HG02759 (cell line): ENCODE results near the gene CFAP99.
"Not testable (repeated sequence)": the region's sequence is repeated elsewhere in the genome, so short reads cannot be mapped to it uniquely, and the experiment has no call there.

Source experiments
- ATAC-seq: cut with Tn5 transposase; IDR thresholded peaks from one replicate; pipeline ENCODE4 v1.9.1; 2021; ENCODE audit warnings: mild to moderate bottlenecking, moderate library complexity; ENCODE audit not compliant: unreplicated experiment

CFAP99 gene

GRCh38 chr4:2465032-2465431 is 46.3 kb downstream of the CFAP99 start:
- no peak for ATAC-seq

DNA sequence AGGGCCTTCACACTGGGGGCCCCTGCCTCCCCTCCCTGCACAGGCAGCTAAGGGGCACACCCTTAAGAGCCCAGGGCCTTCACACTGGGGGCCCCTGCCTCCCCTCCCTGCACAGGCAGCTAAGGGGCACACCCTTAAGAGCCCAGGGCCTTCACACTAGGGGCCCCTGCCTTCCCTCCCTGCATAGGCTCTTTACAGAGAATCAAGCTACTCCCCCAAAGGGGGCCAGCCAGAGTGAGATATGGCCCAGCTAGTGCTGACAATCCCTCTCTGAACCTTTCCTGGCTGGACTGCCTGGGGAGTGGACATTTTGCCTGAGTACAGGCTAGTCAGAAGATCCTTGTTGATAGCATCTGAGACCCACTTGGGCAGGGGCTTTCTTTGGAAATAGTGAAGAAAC is 46.8 kb downstream of the CFAP99 start:
- not testable (repeated sequence) for ATAC-seq

DNA sequence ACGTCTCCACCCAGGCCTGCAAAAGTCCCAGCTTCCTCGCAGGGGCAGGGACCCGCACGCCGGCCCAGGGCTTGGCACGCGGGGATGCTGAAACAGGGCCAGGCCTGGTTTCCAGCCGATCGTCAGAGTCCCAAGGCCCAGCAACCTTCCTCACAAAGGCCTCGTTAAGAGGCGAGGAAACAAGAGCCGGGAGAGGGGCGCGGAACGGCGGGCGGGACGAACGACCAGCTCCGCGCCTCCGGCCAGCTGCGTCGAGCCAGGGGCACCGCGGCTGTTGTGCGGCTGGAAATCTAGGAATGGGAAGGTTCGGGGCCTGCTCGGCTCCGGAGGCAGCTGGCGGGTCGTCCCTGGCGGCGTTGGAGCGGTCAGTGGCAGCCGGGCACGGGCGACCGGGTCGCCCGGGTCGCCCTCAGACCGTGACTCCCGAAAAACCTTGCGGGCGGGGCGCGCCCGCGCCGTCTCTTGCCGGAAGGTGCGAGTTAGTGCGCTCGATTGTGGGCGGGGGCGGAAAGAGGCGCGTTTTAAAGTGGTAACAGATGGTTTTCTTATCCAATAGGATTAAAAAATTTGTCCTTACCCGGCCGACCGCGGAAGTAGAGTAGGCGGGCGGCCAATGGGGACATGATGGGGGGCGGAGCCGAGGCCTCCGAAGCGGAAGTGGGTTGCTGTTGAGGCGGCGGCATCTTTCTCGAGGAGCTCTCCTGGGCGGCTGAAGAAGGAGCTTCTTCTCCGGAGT is 49.9 kb downstream of the CFAP99 start, which contains the start of gene RNF4:
RNF4 (plus strand) TSS at position 651 of the 736 bp plus-strand sequence. CDS start 21,388 bp downstream, outside the sequence.
- ATAC-seq, result peak; percentile 79

DNA sequence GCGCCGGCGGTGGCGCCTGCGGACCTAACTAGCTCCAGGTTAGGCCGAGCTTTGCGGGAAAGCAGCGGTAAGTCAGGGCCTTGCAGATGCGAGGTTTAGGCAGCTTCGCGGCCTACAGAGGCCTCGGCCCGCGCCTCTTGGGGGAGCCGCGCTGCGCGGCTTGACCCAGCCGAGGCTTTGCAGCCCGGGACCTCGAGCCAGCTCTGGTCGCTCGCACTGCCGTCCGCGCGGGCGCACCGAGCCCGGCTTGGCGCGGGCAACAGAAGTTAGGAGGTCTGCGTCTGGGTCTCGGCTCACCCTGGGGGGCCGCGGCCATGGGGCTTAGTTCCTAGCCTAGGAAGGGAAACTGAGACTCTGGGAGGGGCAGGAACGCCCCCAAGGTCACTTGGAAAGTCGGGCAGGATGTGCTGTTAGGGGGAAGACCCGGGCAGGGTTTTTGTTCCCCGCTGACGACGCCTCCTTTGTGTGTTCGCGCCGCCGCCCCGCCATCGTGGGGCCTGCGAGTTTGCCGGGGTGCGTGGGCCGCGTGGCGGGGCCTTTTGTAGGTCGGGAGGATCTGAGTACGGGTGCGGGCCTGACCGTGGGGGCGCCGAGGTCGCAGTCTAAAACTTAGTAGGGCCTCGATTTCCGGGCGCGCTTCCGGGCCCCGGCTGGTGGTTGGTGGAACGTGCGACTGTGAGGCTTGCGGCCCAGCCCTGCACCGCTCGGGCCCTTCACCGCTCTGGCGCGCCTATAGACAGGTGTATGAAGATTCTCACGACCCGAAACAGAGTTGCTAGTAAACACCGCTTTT is 50.6 kb downstream of the CFAP99 start:
- ATAC-seq, result peak; percentile 51

DNA sequence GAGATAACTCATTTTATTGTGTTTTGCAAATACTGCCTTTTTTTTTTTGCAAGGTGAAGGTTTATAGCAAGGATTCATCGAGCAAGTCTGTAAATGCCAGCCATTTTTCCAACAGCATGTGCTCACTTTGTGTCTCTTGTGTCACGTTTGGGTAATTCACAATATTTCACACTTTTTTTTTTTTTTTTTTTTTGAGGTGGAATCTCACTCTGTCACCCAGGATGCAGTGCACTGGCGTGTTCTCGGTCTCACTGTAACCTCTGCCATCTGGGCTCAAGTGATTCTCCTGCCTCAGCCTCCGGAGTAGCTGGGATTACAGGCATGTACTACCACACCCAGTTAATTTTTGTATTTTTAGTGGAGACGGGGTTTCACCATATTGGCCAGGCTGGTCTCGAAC is 52.0 kb downstream of the CFAP99 start:
- no peak for ATAC-seq

DNA sequence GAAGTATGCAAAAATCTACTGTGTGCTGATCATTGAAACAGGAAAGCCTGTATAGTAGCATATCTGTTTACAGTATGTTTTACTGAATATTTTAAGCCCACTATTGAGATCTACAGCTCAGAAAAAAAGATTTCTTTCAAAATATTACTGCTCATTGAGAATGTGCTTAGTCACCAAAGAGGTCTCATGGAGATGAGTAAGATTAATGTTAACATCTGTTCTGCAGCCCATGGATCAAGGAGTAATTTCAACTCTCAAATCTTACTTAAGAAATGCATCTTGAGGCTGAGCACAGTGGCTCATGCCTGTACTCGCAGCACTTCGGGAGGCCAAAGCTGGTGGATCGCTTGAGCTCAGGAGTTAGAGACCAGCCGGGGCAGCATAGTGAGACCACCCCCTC is 53.4 kb downstream of the CFAP99 start:
- ATAC-seq, result no peak

DNA sequence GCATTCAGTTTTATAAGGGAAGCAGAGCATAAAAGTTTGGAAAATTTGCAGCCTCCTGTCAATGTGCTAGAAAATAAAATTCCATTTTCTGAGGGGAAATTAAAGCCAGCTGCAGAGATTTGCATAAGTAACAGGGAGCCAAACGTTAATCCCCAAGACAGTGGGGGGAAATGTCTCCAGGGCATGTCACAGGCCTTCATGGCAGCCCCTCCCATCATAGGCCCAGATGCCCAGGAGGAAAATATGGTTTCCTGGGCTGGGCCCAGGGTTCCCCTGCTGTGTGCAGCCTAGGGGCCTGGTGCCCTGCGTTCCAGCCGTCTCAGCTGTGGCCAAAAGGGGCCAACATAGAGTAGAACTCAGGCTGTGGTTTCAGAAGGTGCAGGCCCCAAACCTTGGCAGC is 59.5 kb downstream of the CFAP99 start:
- no peak for ATAC-seq

- no peak for ATAC-seq
Measured at GRCh38 chr4:2480649-2481048, 61.9 kb downstream of the CFAP99 start.

- no peak for ATAC-seq
Measured at GRCh38 chr4:2482192-2482591, 63.4 kb downstream of the CFAP99 start.

GRCh38 chr4:2482693-2483092 is 63.9 kb downstream of the CFAP99 start:
- peak; percentile 42 for ATAC-seq

DNA sequence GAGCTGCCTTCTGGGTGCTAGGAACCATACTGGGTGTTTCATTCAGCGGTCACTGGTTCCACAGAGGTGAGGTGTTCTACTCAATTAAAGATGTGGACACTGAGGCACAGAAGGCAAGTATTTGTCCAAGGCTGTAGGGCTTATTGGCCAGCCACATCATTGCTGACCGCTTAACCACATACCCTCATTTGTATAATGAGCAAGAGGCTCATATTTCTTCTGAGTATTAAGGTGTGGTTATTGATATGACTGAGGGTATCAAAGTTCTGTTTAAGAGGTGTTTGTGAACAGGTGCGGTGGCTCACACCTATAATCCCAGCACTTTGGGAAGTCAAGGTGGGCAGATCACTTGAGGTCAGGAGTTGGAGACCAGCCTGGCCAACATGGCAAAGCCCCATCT is 64.5 kb downstream of the CFAP99 start:
- no peak for ATAC-seq

DNA sequence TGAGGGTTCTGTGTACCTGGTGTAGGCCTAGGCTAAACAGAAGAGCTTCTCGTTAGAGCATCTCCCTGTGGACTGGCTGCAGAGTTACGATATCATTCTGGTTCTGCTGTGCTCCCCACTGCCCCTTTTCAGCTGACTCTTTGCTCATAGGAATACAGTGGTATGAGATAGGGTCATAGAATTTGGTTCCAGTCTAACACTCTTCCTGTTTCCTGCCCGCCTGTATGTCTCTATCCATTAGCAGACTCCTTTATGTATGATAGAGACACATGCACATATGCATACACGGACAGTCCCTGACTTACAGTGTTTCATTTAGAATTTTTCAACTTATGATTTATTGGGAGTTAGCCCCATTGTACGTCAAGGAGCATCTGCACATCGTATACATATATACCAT is 65.4 kb downstream of the CFAP99 start:
- ATAC-seq, result no peak

- peak; percentile 75 for ATAC-seq
Measured at GRCh38 chr4:2484993-2485392, 66.2 kb downstream of the CFAP99 start.

- no peak for ATAC-seq
Measured at GRCh38 chr4:2485956-2486355, 67.2 kb downstream of the CFAP99 start.

DNA sequence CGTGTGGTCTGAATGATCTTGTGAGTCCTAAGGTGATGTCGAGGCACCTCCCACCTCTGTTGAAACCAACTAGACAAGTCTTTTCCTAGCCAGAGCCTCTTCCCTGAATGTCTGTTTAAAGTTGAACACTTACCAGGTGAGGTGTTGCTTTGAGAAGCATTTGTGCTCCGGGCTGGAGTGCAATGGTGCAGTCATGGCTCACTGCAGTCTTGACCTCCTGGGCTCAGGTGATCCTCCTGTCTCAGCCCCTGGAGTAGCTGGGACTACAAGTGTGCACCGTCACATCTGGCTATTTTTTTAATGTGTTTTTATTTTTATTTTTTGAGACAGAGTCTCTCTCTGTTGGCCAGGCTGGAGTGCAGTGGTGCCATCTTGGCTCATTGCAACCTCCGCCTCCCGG is 68.2 kb downstream of the CFAP99 start:
- ATAC-seq, result no peak

GRCh38 chr4:2487632-2488031 is 68.9 kb downstream of the CFAP99 start:
- peak; percentile 59 for ATAC-seq

- ATAC-seq, result no peak
Measured at GRCh38 chr4:2489081-2489805, 70.5 kb downstream of the CFAP99 start.

DNA sequence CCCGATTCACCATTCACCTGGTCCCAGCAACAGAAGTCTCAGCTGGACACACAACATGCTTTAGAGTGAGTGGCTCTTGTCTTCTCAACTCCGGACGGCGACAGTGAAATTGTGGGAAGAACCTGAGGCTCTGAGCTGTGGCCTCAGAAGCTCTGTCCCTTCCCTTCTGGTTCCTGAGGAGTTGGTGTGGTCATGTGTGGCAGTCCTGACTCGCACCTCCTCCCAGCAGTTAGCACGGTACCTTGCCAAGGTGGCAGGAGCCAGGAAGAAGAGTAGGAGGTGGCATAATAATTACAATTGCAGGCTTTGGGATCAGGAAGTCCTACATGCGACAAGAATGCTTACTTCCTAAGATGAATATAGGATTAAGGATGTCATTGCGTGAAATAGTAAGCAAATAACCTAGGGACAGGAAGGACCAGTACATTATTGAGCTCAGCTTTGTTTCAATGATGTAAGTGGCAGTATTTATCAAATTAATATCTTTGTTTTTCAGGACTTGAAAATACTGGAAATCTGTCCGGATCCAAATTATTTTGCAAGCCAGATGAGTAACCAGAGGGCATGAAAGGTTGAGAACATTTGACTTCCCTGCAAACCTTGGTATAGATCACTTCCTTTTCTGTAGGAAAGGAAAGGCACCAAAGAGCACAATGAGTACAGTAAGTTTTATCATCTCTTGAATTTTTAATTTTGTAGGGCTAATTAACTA is 71.2 kb downstream of the CFAP99 start:
- ATAC-seq, result no peak

GRCh38 chr4:2492970-2493369 is 74.2 kb downstream of the CFAP99 start:
- ATAC-seq, result no peak

DNA sequence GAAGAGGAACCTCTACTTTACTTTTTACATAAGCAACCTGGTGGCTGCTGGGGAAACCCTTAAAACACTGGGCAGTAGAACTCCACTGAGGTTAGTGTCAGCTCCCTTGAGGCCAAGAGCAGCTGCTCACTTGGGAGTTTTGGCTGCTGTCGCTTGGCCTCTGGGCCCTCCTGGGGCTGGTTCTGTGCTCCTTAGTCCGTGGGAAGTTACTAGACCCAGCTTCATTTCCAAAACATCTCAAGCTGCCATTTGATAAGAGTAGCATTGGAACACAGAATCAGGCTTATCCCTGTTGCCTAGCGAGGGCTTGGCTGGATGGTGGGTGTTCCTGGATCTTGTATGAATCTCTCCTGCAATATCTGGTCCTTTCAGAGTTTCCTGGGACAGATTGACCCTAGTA is 76.2 kb downstream of the CFAP99 start:
- ATAC-seq, result no peak

DNA sequence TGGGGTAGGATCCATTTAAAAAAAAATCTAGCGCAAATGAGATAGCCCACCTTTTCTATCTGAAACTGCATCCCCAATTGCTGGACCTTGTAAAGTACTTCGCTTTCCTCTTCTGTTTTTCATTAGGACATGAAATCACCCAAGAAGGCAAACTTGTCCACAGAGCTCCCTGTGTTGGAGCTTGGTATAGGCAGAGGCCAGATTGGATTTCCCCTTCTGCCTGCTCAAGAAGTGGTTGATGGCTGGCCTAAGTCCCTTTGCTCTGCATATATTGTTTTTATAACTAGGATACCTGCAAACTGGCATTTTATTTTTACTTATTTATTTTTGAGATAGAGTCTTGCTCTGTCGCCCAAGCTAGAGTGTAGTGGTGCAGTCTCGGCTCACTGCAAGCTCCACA is 78.6 kb downstream of the CFAP99 start:
- no peak for ATAC-seq
